Fibroblast of the aortic adventitia (primary cell): Measurements from ENCODE around the gene ITGA2. TPM values are rescaled to one million over a fixed set of nuclear protein-coding genes. Genes with fewer than 3 reads are reported as not detected.
A peak's percentile ranks its signal among the peaks of the same experiment; 100 is the strongest.
"Not testable (repeated sequence)": the region's sequence is repeated elsewhere in the genome, so short reads cannot be mapped to it uniquely, and the experiment has no call there.

ENCODE experiments used
- DNase-seq: peaks from one replicate; pipeline ENCODE4 v3.0.0-alpha.2; 2010; ENCODE audit warnings: low read depth
- H3K4me3 ChIP-seq: 2 replicates; pipeline ENCODE4 v1.5.1; 2011; ENCODE audit warnings: low read depth, mild to moderate bottlenecking, control low read depth, low read length, moderate library complexity
- CTCF ChIP-seq: IDR thresholded peaks from 2 replicates; pipeline ENCODE4 v1.5.1; 2011; ENCODE audit warnings: mild to moderate bottlenecking, low read length, control low read depth, inconsistent platforms; ENCODE audit not compliant: insufficient read depth
- total RNA-seq: library from RNA; depleted of rRNA; stranded (reverse); fragments of >200 nt; gene quantifications from 2 replicates; pipeline ENCODE4 v1.2.3, GENCODE V29; 2012; ENCODE audit warnings: low replicate concordance

Gene ITGA2
- total RNA-seq, 1 donor, result 171 TPM

- no peak for TF ChIP-seq CTCF
- no peak overlapping the region for H3K4me3 ChIP-seq
- DNase-seq, result no peak
Measured at GRCh38 chr5:52963636-52964035, 25.5 kb upstream of the ITGA2 start.

DNA sequence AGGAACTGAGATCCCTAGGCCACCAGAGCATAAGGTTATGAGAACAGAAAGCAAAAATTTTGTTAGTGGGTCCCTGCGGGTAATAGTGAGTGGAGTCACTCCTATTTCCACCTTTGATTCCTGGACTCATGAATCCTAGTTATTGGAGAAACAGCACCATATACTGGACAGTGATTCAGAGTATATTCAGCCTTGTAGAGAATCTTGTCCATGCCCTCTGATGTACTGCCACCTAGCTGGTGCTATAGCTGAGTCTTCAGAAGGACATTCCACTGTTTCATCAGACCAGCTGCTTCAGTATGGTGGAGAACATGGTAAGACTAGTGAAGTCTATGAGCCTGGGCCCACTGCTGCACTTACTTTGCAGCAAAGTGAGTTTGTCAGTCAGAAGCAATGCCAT is 25.0 kb upstream of the ITGA2 start:
- no peak for DNase-seq

GRCh38 chr5:52976157-52976556 is 13.0 kb upstream of the ITGA2 start:
- H3K4me3 ChIP-seq, DNase-seq: not testable (repeated sequence)

More for the DNA sequence above, 25.0 kb upstream of the ITGA2 start:
- H3K4me3 ChIP-seq, result no peak overlapping the region
- peak; percentile 10 for TF ChIP-seq CTCF

GRCh38 chr5:52977264-52977897 is 11.8 kb upstream of the ITGA2 start:
- no peak for DNase-seq
- no peak for TF ChIP-seq CTCF
- no peak overlapping the region for H3K4me3 ChIP-seq

- TF ChIP-seq CTCF, result no peak
- H3K4me3 ChIP-seq, result no peak overlapping the region
- no peak for DNase-seq
Measured at GRCh38 chr5:52981507-52981906, 7.6 kb upstream of the ITGA2 start.

GRCh38 chr5:52983731-52984636 is 5.2 kb upstream of the ITGA2 start:
- TF ChIP-seq CTCF, result no peak
- no peak for DNase-seq
- no peak overlapping the region for H3K4me3 ChIP-seq

DNA sequence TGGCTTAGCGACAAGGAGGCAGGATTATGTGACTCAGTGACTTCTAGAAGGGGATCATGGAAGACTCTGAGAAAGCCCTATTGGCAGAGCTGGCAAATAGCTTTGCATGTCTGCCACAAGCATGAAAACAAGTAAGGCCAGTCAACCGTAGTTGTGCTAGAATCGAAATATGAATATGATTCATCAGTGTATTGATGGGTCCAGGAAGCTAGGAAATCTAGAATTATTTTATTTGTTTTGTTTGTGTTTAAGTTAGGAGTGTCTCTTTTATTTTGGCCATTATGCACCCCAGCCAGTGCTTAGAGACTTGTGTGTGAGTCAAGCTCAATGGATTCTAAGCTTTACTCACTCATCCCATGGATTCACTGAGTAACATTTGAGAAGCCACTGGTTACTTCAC is 3.8 kb upstream of the ITGA2 start:
- TF ChIP-seq CTCF, result no peak
- H3K4me3 ChIP-seq, result no peak overlapping the region
- no peak for DNase-seq
